MM.1S (cell line): ENCODE data around the gene LASP1.

Source experiments
- CTCF ChIP-seq: fragments of 300-600 bp; sonication (generic); IDR thresholded peaks from 2 replicates; pipeline ENCODE4 v1.5.1; 2016; ENCODE audit warnings: antibody characterized with exemption, low read length, mixed read lengths
- EZH2 ChIP-seq: fragments of 300-600 bp; sonication (generic); optimal IDR thresholded peaks from 2 replicates; pipeline ENCODE3; 2017; ENCODE audit warnings: low read depth, mild to moderate bottlenecking, antibody characterized with exemption, low read length, mixed read lengths

- TF ChIP-seq CTCF (no peak), EZH2 (no peak)
Observed at GRCh38 chr17:38894276-38894675, 24.4 kb downstream of the LASP1 start.
